NCI-H1105 treated with DMSO at 0.1 percent for 48 hours (cell line): ENCODE results near the gene PON1.

ENCODE experiments used
- DNase-seq: peaks from one replicate; lab custom pipeline; 2025; lab: John Stamatoyannopoulos, UW

PON1 gene

DNA sequence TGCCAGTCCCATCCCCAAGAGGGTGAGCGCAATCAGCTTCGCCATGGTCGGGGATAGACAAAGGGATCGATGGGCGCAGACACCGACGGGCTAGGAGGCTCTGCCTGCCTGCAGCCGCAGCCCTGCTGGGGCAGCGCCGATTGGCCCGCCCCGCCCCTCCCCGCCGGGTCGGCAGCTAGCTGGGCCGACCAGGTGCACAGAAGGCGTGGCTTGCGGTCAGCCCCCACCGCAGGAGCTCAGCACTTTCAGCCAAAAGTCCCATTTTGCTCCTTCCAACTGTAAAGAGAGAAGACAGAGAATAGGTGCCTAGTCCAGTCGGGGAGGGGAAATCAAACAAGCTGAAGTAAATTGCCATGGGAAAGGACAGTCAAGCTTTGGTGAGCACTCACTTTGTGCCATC lies at the start of gene PON1:
PON1 (minus strand) TSS at position 102 of the 400 bp plus-strand sequence; CDS start at position 45, 57 bp downstream.
- DNase-seq, result no peak

- DNase-seq, result no peak
Measured at GRCh38 chr7:95373323-95373722, 49.0 kb upstream of the PON1 start.

- DNase-seq, result no peak
Measured at GRCh38 chr7:95368235-95368634, 43.9 kb upstream of the PON1 start.

DNA sequence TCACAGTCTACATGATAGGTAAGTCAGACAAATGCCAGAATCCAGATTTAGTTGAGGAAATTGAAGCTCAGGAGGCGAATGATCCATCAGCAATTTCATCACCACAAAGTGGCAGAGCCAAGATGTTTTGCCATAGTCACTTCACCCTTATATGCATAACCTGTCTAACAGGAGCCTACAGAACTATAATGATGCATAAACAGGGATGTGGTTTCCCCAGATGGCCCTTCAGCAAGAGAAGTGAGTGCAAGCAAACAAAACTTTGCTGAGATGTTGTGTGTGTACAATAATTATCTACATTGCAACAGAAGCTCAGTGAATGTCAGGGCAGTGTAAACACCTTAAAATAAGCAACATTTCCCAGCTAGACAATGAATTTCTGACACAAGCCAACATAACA lies 43.3 kb upstream of the PON1 start:
- DNase-seq, result peak; percentile 27

GRCh38 chr7:95365151-95365550 lies 40.8 kb upstream of the PON1 start:
- DNase-seq, result no peak

- DNase-seq, result no peak
Measured at GRCh38 chr7:95357623-95358022, 33.3 kb upstream of the PON1 start.

- DNase-seq, result no peak
Measured at GRCh38 chr7:95342642-95343307, 18.4 kb upstream of the PON1 start.

GRCh38 chr7:95342029-95342428 lies 17.7 kb upstream of the PON1 start:
- no peak for DNase-seq

GRCh38 chr7:95340491-95340890 lies 16.2 kb upstream of the PON1 start:
- no peak for DNase-seq

DNA sequence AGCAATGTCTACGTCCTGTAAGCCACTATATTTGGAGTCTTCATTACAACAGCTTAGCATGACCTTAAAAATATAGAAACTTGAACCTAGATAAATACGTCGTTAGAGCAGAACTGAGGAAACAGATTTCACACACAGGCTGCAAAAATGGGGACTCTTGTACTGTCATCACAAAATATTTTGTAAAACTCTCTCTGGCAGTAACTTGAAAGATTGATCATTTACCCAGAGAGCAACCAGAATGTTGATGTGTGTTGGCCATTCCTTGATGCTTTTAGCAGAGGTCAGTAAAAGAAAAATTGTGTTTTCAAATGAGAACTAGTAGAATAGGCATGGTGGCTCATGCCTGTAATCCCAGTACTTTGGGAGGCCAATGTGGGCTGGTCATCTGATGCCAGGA lies 14.5 kb upstream of the PON1 start:
- no peak for DNase-seq

DNA sequence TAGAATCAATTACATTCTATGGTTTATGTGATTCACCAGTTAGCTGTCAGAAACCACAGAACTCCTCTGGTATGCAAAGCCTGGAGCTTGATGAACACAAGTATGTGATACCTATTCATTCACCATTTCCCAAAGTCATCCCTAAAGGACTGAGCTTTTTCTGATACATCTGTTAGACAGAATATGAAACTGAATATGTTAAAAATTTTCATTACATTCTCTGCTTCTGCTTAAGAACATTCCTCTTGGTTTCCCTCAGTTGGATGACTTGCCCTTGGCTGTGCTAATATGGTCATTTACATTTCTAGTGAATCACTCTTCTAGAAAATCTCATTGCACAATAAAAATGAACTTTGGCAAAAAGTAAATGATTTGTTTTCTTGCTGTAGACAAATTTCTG lies 10.8 kb upstream of the PON1 start:
- DNase-seq, result no peak

GRCh38 chr7:95334447-95334846 lies 10.1 kb upstream of the PON1 start:
- DNase-seq, result no peak

DNA sequence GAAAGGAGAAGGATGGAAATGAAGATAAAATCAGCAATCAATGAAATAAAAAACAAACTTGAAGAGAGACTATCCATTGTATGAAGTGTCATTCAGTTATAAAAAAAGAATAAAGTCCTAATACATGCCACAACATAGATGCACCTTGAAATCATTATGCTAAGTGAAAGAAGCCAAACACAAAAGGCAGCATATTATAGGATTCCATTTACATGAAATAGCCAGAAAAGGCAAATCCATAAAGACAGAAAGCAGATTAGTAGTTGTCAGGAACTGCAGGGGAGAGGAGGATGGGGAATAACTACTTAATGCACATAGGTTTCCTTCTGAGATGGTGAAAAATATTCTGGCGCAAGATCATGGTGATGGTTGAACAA lies 6.6 kb upstream of the PON1 start:
- no peak for DNase-seq

- DNase-seq, result no peak
Measured at GRCh38 chr7:95330204-95330960, 6.0 kb upstream of the PON1 start.

- DNase-seq, result no peak
Measured at GRCh38 chr7:95327356-95327755, 3.0 kb upstream of the PON1 start.

DNA sequence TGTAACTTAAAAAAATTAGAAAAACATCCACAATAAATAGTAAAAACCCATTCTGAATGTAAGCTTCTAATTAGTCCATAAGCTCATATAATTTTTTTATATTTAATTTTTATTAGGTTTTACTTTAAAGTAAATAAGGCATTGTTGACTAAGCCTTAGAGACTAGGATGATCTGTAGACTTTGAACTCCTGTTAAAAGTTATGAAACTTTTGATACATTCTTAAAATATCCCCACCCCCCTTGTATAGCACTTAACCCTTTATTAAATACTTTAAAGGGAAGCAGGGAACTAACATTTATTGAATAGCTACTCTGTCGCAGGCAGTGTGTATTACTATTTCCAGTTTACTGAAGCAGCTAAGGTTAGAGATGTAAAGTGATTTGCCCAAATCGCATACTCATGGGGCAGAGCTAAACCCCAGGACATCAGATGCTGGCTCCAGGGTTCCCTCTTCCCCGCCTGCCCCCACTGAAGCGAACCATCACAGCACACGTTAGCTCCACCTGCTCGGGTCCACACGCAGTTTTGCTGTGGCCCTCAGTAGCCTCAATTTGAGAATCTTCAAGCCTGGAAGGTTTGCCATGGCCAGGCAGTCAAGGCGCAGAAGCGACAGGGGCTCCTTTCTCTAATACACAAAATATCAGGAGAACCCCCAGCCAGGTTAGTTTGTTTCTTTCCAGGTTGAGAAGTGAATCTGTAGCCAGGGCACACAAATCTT lies 762 bp downstream of the PON1 start:
- no peak for DNase-seq

DNA sequence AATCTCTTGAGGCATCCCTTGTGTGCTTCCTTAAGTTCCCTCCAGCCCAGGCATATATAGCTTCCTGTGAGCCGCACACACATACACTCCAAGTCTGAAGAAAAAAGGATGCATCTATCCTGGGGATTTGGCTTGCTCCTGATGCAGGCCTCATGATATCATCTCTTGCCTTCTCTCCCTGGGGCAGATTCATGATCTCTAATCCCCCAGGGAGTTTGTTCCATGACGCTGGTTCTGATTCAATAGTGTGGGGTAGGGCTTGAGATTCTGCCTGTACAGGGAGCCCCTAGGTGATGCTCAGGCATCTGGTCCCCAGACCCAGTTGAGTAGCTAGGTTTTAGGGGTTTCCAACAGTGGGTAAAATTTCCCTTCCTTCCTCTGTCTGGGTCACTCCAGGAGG lies 1.5 kb downstream of the PON1 start:
- no peak for DNase-seq

GRCh38 chr7:95322396-95322795 lies 1.9 kb downstream of the PON1 start:
- DNase-seq, result no peak

DNA sequence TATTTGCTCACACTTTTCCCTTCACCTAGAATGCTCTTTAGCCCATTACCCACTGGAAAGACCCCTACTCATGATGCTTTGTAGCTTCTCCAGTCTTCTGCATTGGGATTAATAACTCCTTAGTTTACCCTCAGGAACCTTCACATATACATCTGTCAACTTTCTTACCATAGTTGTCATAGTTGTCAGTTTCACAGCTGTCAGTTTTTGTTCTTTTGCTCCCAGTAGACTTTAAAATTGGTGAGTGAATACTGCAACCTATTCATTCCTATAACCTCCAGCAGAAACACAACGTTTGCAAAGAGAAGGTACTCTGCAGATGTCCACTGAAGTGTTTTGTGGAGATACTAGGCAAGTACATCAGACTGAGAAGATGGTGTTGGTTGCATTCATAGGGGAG lies 2.6 kb downstream of the PON1 start:
- DNase-seq, result no peak

DNA sequence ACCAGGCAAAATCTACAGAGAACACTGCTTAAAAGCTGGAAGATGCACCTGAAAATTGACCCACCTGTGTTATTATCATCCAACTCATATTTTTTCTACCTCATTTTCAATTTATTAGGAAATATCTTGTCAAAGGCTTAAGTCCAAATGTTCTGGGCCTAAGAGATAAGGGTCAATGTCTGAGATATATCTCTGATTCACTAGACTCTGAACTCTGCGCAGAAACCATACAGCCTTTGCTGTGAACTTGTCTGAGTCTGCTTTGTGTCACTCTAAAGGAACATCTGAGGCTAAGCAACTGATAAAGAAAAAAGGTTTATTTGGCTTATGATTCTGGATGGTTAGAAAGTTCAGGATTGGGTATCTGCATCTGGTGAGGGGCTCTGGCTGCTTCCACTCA lies 3.7 kb downstream of the PON1 start:
- DNase-seq, result no peak

DNA sequence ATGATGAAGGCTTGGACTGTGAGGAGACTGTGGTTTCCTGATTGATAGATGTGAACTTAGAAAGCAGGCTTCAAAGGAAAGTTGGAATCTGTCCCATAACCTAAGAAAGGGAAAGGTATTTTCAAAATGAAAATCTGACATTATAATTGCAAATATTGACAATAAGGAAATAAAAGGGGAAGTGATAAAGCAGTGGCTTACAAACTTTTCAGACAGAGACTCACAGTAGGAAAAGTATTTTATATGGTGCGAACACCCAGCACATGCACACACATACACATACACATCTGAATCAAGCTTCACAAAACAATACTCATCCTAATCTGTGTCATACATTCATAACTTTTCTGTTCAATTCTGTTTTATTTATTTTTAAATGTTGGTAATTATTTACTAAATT lies 4.8 kb downstream of the PON1 start:
- DNase-seq, result no peak

DNA sequence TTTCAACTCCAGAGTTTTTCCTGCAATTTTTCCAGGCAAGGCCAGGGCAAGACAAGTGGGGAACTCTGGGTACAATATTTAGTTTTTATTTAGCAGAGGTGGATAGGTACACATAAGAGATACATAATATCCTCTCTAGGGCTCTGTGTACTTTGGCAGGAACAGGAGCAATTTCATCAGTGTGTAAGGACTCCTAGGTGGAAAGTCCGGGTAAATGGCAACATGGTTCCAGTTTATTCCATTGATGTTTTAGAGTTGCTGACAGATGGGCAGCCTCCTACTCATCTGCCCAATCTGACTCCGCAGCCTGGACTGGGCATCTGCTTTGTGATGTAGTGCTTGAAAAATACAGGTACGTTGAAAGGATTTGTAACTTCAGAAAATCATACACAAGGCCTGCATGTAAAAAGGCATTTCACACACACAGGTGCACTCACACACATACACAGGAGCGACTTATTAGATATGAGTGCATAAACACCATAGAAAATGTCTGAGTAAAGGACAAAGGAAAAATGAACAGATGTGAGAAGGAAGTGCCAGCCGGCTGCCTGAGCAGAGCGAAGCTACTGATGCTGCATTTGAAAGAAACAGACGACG lies 5.7 kb downstream of the PON1 start:
- no peak for DNase-seq

- no peak for DNase-seq
Measured at GRCh38 chr7:95317966-95318365, 6.4 kb downstream of the PON1 start.
